Measurements from ENCODE around the gene NAA10. TPM values are rescaled to one million over a fixed set of nuclear protein-coding genes. Genes with fewer than 3 reads are reported as not detected.

The NAA10 gene
- total RNA-seq, 4 donors from 2014 or later, result 48.0 to 152 (median 73.8) TPM

- H3K9me3 ChIP-seq, result no peaks in the 10 kb centered on the region
- TF ChIP-seq POLR2A (IDR thresholded peaks at IDR 0.05), result no peak
- TF ChIP-seq EP300 (IDR thresholded peaks at IDR 0.05), result no peak
- TF ChIP-seq CTCF (IDR thresholded peaks at IDR 0.05), result no peak
- DNase-seq (ENCODE audit: low spot score in 2 of 2), result no peak
- peaks cover 0 to 12% of the 10 kb centered on the region in 2 donors for H3K27me3 ChIP-seq
- peaks cover 0 to 16% (median 0%) of the 10 kb centered on the region in 3 donors for H3K36me3 ChIP-seq
- H3K4me1 ChIP-seq, result peaks cover 0 to 58% (median 13%) of the 10 kb centered on the region in 4 donors
- H3K4me3 ChIP-seq, result no peak overlapping the region
- peak overlapping the region in 1 of 4 donors; percentile 81 for H3K27ac ChIP-seq
- 82 to 89% methylated on average over 16 to 24 of the region's 24 CpGs for WGBS, 2 donors
These were observed 11.4 kb upstream of the NAA10 start for GRCh38 chrX:153945956-153946943.

- no peak for DNase-seq (ENCODE audit: low spot score in 2 of 2)
- Histone ChIP-seq H3K27ac (peak overlapping the region; percentile 65 to 85 (median 78)), H3K27me3 (peaks cover 0 to 14% of the 10 kb centered on the region in 2 donors), H3K4me1 (peaks cover 0 to 53% (median 14%) of the 10 kb centered on the region in 4 donors), H3K4me3 (peak overlapping the region; percentile 27 to 54 (median 35)), H3K9me3 (no peaks in the 10 kb centered on the region), H3K36me3 (peaks cover 0 to 1% (median 0%) of the 10 kb centered on the region in 3 donors)
- 37 to 40% methylated on average over 1 to 5 of the region's 6 CpGs for WGBS, 2 donors
- no peak for TF ChIP-seq POLR2A (IDR thresholded peaks at IDR 0.05)
- TF ChIP-seq CTCF (IDR thresholded peaks at IDR 0.05), result no peak
- TF ChIP-seq EP300 (IDR thresholded peaks at IDR 0.05), result no peak
These were observed 9.9 kb upstream of the NAA10 start for GRCh38 chrX:153944800-153945150.

- DNase-seq (ENCODE audit: low spot score in 2 of 2), result peak in 1 of 2 donors; percentile 32
- TF ChIP-seq POLR2A (IDR thresholded peaks at IDR 0.05) (peak in 1 of 2 donors; percentile 18), CTCF (IDR thresholded peaks at IDR 0.05) (no peak), EP300 (IDR thresholded peaks at IDR 0.05) (peak in 1 of 2 donors; percentile 34)
- peaks cover 0 to 48% (median 14%) of the 10 kb centered on the region in 4 donors for H3K4me1 ChIP-seq
These were observed 9.4 kb upstream of the NAA10 start, which contains the start of gene RENBP for GRCh38 chrX:153944140-153944799. Gene RENBP (minus strand): TSS chrX:153944643. CDS start chrX:153944610, 33 bp downstream.

GRCh38 chrX:153941336-153942252, 6.8 kb upstream of the NAA10 start:
- H3K9me3 ChIP-seq, result no peaks in the 10 kb centered on the region
- TF ChIP-seq CTCF (IDR thresholded peaks at IDR 0.05), result no peak
- no peak for TF ChIP-seq POLR2A (IDR thresholded peaks at IDR 0.05)
- no peaks in the 10 kb centered on the region for H3K36me3 ChIP-seq
- peaks cover 0 to 23% (median 6%) of the 10 kb centered on the region in 4 donors for H3K4me1 ChIP-seq
- H3K4me3 ChIP-seq, result peak overlapping the region in 1 of 4 donors; percentile 19
- 37 to 48% methylated on average over 6 to 23 of the region's 23 CpGs for WGBS, 2 donors
- peaks cover 0 to 14% of the 10 kb centered on the region in 2 donors for H3K27me3 ChIP-seq
- peak overlapping the region in 2 of 4 donors; percentile 70 to 75 for H3K27ac ChIP-seq
- no peak for DNase-seq (ENCODE audit: low spot score in 2 of 2)

More at GRCh38 chrX:153944140-153944799, 9.4 kb upstream of the NAA10 start, which contains the start of gene RENBP:
- H3K36me3 ChIP-seq, result no peaks in the 10 kb centered on the region
- H3K4me3 ChIP-seq, result peak within 1 kb of the TSS; percentile 27 to 54 (median 35)
- WGBS, 2 donors, result 30 to 39% methylated on average over 2 to 29 of the region's 31 CpGs
- peaks cover 0 to 14% of the 10 kb centered on the region in 2 donors for H3K27me3 ChIP-seq
- no peaks in the 10 kb centered on the region for H3K9me3 ChIP-seq
- H3K27ac ChIP-seq, result peak within 1 kb of the TSS; percentile 65 to 85 (median 78)

Measured in tibial nerve (tissue), 4 donors.